ENCODE data around the gene SLC26A5.

Gene SLC26A5

GRCh38 chr7:103347507-103348267, 98.3 kb downstream of the SLC26A5 start, which contains the start of gene PSMC2:
TSS of gene PSMC2 (plus strand) at chr7:103347643. CDS start at chr7:103347712, 69 bp downstream.
- peak; percentile 92 for DNase-seq

GRCh38 chr7:103346396-103346795, 99.6 kb downstream of the SLC26A5 start:
- DNase-seq: no peak

- DNase-seq: peak; percentile 88
Observed at GRCh38 chr7:103344453-103345149, 101.4 kb downstream of the SLC26A5 start, which contains the start of gene DNAJC2. TSS of gene DNAJC2 (minus strand) at chr7:103344767. CDS start at chr7:103344622, 145 bp downstream.

GRCh38 chr7:103343758-103344452, 102.1 kb downstream of the SLC26A5 start:
- DNase-seq: peak; percentile 36

GRCh38 chr7:103343332-103343731, 102.7 kb downstream of the SLC26A5 start:
- DNase-seq: no peak

GRCh38 chr7:103341466-103341865, 104.5 kb downstream of the SLC26A5 start:
- no peak for DNase-seq

GRCh38 chr7:103338864-103339263, 107.1 kb downstream of the SLC26A5 start:
- DNase-seq: no peak

- no peak for DNase-seq
Observed at GRCh38 chr7:103336761-103337160, 109.2 kb downstream of the SLC26A5 start.

GRCh38 chr7:103325744-103326143, 120.3 kb downstream of the SLC26A5 start:
- no peak for DNase-seq

Measured in CD4-positive, alpha-beta T cell treated with Interleukin-21 for 1 hour (primary cell).